ENCODE results near the gene ACY1. TPM values are rescaled to one million over a fixed set of nuclear protein-coding genes. Genes with fewer than 3 reads are reported as not detected.

The ACY1 gene
- total and polyA plus RNA-seq, 2 donors (not counting 3 experiments of a cell fraction or from before 2014, with no cell fraction given): 13.4 to 32.9 TPM

DNA sequence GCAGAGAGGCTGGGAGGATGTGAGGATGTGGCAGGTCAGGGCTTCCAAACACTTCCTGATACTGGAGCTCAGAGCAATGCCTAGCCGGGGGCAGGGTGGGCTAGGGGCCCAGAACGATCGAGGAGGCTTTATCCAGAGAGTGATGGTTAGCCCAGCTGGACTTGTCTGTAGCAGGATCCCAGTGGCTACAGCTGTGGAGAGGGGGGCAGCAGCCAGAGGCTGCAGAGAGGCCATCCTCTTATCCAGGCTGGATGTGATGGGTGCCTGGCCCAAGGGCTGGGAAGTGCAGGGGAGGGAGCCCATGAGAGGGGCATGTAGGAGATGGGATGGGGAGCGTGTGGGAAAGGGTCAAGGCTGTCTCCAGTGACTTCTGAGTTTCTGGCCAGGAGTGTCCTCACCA lies 36.5 kb upstream of the ACY1 start:
- no peak for FAIRE-seq
- no peaks in the 10 kb centered on the region for H3K36me3 ChIP-seq (ENCODE audit: control insufficient read depth in 2 of 2, extremely low read depth in 1 of 2, insufficient read depth in 2 of 2, low read length in 2 of 2)

More for the DNA sequence above, 36.5 kb upstream of the ACY1 start:
- Histone ChIP-seq H2AFZ (ENCODE audit: low read depth, low read length) (no peak overlapping the region), H3K27me3 (ENCODE audit: control insufficient read depth in 2 of 2, insufficient read depth in 2 of 2, low read length in 2 of 2) (no peaks in the 10 kb centered on the region), H3K9me1 (replicated peaks; ENCODE audit: control insufficient read depth, extremely low read depth, insufficient read depth, low read length) (no peaks in the 10 kb centered on the region), H3K9me3 (replicated peaks; ENCODE audit: control insufficient read depth, insufficient read depth, low read length) (no peaks in the 10 kb centered on the region), H3K27ac (ENCODE audit: insufficient read depth, low read depth, low read length) (no peak overlapping the region), H3K4me1 (ENCODE audit: control insufficient read depth, extremely low read depth, insufficient read depth, low read length) (peaks cover 11% of the 10 kb centered on the region), H3K79me2 (ENCODE audit: control insufficient read depth, insufficient read depth, low read length) (no peaks in the 10 kb centered on the region), H3K4me2 (ENCODE audit: insufficient read depth, low read length) (no peak overlapping the region), H4K20me1 (replicated peaks; ENCODE audit: control insufficient read depth, extremely low read depth, insufficient read depth, low read length) (no peaks in the 10 kb centered on the region), H3K9ac (replicated peaks; ENCODE audit: extremely low read depth, insufficient read depth, low read length) (no peak overlapping the region), H3K4me3 (replicated peaks in 1 of 3; ENCODE audit: insufficient read depth in 1 of 3, low read depth in 1 of 3, low read length in 3 of 3) (no peak overlapping the region)
- TF ChIP-seq EZH2 (IDR thresholded peaks at IDR 0.05; ENCODE audit: borderline replicate concordance, low read depth, low read length, severe bottlenecking): no peak
- no peak for TF ChIP-seq POLR2AphosphoS5 (IDR thresholded peaks at IDR 0.05; ENCODE audit: insufficient read depth, low read depth, low read length)
- no peak for TF ChIP-seq JUN (IDR thresholded peaks at IDR 0.05; ENCODE audit: borderline replicate concordance, insufficient read depth, insufficient read length, low read depth)
- TF ChIP-seq, protein P1, sequence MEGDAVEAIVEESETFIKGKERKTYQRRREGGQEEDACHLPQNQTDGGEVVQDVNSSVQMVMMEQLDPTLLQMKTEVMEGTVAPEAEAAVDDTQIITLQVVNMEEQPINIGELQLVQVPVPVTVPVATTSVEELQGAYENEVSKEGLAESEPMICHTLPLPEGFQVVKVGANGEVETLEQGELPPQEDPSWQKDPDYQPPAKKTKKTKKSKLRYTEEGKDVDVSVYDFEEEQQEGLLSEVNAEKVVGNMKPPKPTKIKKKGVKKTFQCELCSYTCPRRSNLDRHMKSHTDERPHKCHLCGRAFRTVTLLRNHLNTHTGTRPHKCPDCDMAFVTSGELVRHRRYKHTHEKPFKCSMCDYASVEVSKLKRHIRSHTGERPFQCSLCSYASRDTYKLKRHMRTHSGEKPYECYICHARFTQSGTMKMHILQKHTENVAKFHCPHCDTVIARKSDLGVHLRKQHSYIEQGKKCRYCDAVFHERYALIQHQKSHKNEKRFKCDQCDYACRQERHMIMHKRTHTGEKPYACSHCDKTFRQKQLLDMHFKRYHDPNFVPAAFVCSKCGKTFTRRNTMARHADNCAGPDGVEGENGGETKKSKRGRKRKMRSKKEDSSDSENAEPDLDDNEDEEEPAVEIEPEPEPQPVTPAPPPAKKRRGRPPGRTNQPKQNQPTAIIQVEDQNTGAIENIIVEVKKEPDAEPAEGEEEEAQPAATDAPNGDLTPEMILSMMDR (IDR thresholded peaks at IDR 0.05; ENCODE audit: extremely low read depth in 1 of 2, insufficient read depth in 1 of 2, low read depth in 1 of 2, low read length in 2 of 2): no peak
- no peak for TF ChIP-seq GATA2 (IDR thresholded peaks at IDR 0.05; ENCODE audit: insufficient read depth, insufficient read length, low read depth, low read length)
- TF ChIP-seq MYC (IDR thresholded peaks at IDR 0.05; ENCODE audit: low read depth, low read length): no peak
- TF ChIP-seq, protein P2, sequence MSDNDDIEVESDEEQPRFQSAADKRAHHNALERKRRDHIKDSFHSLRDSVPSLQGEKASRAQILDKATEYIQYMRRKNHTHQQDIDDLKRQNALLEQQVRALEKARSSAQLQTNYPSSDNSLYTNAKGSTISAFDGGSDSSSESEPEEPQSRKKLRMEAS (IDR thresholded peaks at IDR 0.05; ENCODE audit: insufficient read depth, insufficient read length): no peak
- no peak for TF ChIP-seq FOS (IDR thresholded peaks at IDR 0.05; ENCODE audit: borderline replicate concordance, insufficient read depth, low read length)
- no peak for TF ChIP-seq POLR2A (IDR thresholded peaks at IDR 0.05; ENCODE audit: low read depth, low read length)
- dilution Hi-C loops (cut with MboI; ENCODE audit: extremely low pct_ligation_motif_present, low sequenced_read_pairs): no loop called here
- ChIA-PET CTCF (no interaction called here), POLR2A (no interaction called here)
- intact Hi-C loops (cut with micrococcal nuclease): loop anchor here (10.0 kb wide), 1 partner anchor 562 kb away; the partner anchor contains the start of gene MANF
- no TSS peak for BruUV-seq (replicated peaks)
- no peak for DNase-seq (ENCODE audit: low read depth, low spot score)

Measured in endothelial cell of umbilical vein (primary cell).